ENCODE data around the gene CCDC83. TPM values are rescaled to one million over a fixed set of nuclear protein-coding genes. Genes with fewer than 3 reads are reported as not detected.
"Not testable (repeated sequence)": the region's sequence is repeated elsewhere in the genome, so short reads cannot be mapped to it uniquely, and the experiment has no call there.

CCDC83 gene
- total RNA-seq, 2 experiments from 2014 or later: not detected

DNA sequence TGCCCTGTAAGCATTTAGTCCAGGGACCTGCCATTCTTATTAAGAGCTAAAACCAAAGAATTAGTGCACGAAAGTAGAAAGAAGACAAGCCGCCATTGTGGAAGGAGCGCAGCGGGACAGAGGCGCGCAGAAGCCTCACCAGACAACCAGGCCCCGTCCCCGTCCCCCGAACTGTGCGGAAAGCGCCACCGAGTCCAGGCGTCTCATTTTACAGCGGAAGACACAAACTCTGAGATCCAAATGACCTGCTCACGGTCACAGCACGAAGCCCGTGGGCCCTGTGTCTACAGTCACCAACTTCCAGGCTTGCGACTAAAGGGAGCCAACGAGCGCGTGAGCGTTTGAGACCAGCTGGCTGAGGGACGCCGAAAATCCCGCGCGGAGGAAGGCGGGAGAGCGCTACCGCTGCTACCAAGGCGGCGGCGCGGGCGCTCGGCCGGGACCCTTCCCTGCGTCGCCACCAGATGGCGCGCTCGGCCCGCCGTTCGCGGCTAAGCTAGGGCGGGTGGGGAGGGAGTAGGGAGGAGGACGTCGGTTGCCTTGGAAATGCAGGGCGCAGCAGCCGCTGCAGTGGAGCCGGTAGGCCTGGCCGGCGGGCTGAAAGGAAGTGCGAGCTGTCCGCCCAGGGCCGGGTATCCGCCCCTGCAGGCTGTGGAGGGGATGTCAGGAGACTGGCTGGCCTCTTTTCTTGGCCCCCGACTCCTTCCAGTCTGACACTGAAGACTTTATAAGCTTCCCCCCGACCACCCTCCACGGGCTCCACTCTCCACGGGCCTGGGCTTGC is 434 bp upstream of the CCDC83 start:
- POLR2A ChIA-PET: interaction anchor here (0.7 to 1.2 kb wide), 10 partner anchors 9 to 593 kb away, joined by 3 to 4 read pairs (median 3); partner anchors contain the start of gene TMEM126B
- H3K4me1 Mint-ChIP-seq (ENCODE audit: low read depth): peaks cover 10% of the 10 kb centered on the region
- ATAC-seq (peak; percentile 96), DNase-seq (peak; percentile 89)
- H3K4me3 Mint-ChIP-seq: peak overlapping the region; percentile 89
- peak overlapping the region; percentile 93 for H3K27ac Mint-ChIP-seq
- peaks cover 11% of the 10 kb centered on the region for H3K36me3 Mint-ChIP-seq (ENCODE audit: low read depth)
- intact Hi-C loops (cut with micrococcal nuclease): loop anchor here (10.0 kb wide), 2 partner anchors 350 to 440 kb away; no protein-coding TSS in a partner anchor
- no peaks in the 10 kb centered on the region for H3K27me3 Mint-ChIP-seq
- H3K9me3 Mint-ChIP-seq: peaks cover 5% of the 10 kb centered on the region
- TF ChIP-seq, protein P1, sequence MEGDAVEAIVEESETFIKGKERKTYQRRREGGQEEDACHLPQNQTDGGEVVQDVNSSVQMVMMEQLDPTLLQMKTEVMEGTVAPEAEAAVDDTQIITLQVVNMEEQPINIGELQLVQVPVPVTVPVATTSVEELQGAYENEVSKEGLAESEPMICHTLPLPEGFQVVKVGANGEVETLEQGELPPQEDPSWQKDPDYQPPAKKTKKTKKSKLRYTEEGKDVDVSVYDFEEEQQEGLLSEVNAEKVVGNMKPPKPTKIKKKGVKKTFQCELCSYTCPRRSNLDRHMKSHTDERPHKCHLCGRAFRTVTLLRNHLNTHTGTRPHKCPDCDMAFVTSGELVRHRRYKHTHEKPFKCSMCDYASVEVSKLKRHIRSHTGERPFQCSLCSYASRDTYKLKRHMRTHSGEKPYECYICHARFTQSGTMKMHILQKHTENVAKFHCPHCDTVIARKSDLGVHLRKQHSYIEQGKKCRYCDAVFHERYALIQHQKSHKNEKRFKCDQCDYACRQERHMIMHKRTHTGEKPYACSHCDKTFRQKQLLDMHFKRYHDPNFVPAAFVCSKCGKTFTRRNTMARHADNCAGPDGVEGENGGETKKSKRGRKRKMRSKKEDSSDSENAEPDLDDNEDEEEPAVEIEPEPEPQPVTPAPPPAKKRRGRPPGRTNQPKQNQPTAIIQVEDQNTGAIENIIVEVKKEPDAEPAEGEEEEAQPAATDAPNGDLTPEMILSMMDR (IDR thresholded peaks at IDR 0.05): peak; percentile 89
- CTCF ChIA-PET: interaction anchor here (0.6 to 2.1 kb wide), 70 partner anchors 9 to 837 kb away, joined by 3 to 29 read pairs (median 4); partner anchors contain the start of genes HIKESHI, PICALM and TMEM126B

DNA sequence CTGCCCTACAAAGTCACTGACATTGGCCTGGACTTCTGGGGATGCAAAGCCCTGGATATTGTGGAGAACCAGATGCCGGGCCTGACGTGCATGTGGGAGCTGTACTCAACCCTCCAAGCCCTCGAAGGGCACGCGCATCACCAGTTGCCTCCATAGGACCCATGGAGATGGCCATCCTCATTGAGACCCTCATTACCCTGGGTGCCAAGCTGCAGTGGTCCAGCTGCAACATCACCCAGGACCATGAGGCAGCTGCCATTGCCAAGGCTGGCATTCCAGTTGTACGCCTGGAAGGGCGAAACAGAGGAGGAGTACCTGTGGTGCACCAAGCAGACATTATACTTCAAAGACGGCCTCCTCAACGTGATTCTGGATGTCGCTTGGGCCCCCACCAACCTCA is 1.9 kb downstream of the CCDC83 start:
- ChIA-PET POLR2A (no interaction called here), CTCF (no interaction called here)
- Mint-ChIP-seq H3K27me3 (peaks cover 3% of the 10 kb centered on the region), H3K36me3 (ENCODE audit: low read depth) (peaks cover 4% of the 10 kb centered on the region), H3K27ac (no peak overlapping the region), H3K9me3 (peaks cover 2% of the 10 kb centered on the region), H3K4me3 (no peak overlapping the region), H3K4me1 (ENCODE audit: low read depth) (peaks cover 10% of the 10 kb centered on the region)
- DNase-seq (no peak), ATAC-seq (no peak)
- TF ChIP-seq, protein P1 (IDR thresholded peaks at IDR 0.05): no peak
- intact Hi-C loops (cut with micrococcal nuclease): loop anchor here (10.0 kb wide), 2 partner anchors 348 to 438 kb away; no protein-coding TSS in a partner anchor

DNA sequence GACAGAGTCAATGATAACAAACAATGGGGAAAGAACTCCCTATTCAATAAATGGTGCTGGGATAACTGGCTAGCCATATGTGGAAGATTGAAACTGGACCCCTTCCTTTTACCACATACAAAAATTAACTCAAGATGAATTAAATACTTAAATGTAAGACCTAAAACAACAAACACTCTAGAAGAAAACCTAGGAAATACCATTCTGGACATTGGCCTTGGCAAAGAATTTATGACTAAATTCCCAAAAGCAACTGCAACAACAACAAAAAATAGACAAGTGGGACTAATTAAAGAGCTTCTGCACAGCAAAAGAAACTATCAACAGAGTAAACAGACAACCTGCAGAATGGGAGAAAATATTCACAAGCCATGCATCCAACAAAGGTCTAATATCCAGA is 4.4 kb downstream of the CCDC83 start:
- H3K36me3 Mint-ChIP-seq (ENCODE audit: low read depth); DNase-seq; ATAC-seq; H3K9me3 Mint-ChIP-seq; CTCF ChIA-PET; H3K27ac Mint-ChIP-seq; H3K4me3 Mint-ChIP-seq; H3K4me1 Mint-ChIP-seq (ENCODE audit: low read depth); POLR2A ChIA-PET; H3K27me3 Mint-ChIP-seq: not testable (repeated sequence)
- intact Hi-C loops (cut with micrococcal nuclease): loop anchor here (10.0 kb wide), 2 partner anchors 345 to 435 kb away; no protein-coding TSS in a partner anchor

DNA sequence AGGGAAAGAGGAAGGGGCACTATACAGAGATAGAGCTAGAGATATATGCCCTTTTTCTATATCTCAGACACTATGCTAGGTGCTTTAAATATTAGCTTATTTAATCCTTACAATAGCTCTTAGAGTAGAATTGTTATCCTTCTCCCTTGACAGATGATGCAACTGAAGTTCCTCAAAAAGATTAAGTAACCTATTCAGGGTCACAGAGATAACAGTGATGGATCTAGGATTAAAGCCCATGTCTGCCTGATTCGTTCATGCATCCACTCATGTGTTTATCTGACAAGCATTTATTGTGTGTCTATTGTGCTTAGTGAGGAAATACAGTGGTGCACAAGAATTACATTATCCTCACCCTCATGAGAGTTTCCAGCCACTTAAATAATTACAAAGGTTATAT is 8.7 kb downstream of the CCDC83 start:
- Mint-ChIP-seq H3K27me3 (peaks cover 5% of the 10 kb centered on the region), H3K9me3 (no peaks in the 10 kb centered on the region), H3K36me3 (ENCODE audit: low read depth) (no peaks in the 10 kb centered on the region), H3K4me1 (ENCODE audit: low read depth) (no peaks in the 10 kb centered on the region), H3K4me3 (no peak overlapping the region), H3K27ac (no peak overlapping the region)
- DNase-seq: no peak
- POLR2A ChIA-PET: interaction anchor here (1.3 kb wide), 1 partner anchor 10 kb away, joined by 3 read pairs; no protein-coding TSS in a partner anchor
- no peak for ATAC-seq
- CTCF ChIA-PET: interaction anchor here (4.5 kb wide), 1 partner anchor 9 kb away, joined by 29 read pairs; the partner anchor contains the start of gene CCDC83
- TF ChIP-seq, protein P1 (IDR thresholded peaks at IDR 0.05): no peak
- intact Hi-C loops (cut with micrococcal nuclease): loop anchor here (10.0 kb wide), 1 partner anchor 561 kb away; no protein-coding TSS in a partner anchor

DNA sequence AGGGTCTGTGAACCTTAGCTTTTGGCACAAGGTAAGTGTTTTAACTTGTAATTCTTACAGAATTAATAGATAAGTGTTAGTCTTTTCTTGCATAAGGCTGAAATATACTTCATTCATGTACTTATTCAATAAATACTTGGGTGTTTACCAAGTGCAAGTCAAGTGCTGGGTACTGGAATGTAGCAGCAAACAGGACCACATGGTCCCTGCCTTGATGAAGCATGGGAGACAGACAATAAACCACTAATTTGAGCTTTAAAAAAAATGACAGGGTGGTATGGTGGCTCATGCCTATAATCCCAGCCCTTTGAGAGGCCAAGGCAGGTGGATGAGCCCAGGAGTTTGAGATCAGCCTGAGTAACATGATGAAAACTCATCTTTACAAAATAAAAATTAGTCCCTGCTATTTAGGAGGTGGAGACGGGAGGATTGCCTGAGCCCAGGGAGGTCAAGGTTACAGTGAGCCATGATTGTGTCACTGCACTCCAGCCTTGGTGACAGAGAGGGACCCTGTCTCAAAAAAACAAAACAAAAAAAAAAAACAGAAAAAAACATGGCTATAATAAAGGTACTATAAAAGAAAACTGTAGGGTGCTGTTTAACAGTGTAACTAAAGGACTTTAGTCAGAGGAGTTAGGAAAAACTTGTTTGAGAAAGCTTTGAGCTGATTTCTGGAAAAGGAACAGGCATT is 11.1 kb downstream of the CCDC83 start:
- no peaks in the 10 kb centered on the region for H3K36me3 Mint-ChIP-seq (ENCODE audit: low read depth)
- no peaks in the 10 kb centered on the region for H3K9me3 Mint-ChIP-seq
- POLR2A ChIA-PET: no interaction called here
- CTCF ChIA-PET: interaction anchor here (4.5 kb wide), 1 partner anchor 11 kb away, joined by 29 read pairs; the partner anchor contains the start of gene CCDC83
- peaks cover 4% of the 10 kb centered on the region for H3K27me3 Mint-ChIP-seq
- TF ChIP-seq, protein P1 (IDR thresholded peaks at IDR 0.05): no peak
- intact Hi-C loops (cut with micrococcal nuclease): loop anchor here (10.0 kb wide), 1 partner anchor 559 kb away; no protein-coding TSS in a partner anchor
- H3K4me1 Mint-ChIP-seq (ENCODE audit: low read depth): no peaks in the 10 kb centered on the region
- H3K4me3 Mint-ChIP-seq: no peak overlapping the region
- ATAC-seq (no peak), DNase-seq (no peak)
- H3K27ac Mint-ChIP-seq: no peak overlapping the region

Measured in activated CD8-positive, alpha-beta T cell treated with anti-CD3 and anti-CD28 coated beads for 36 hours (primary cell).